ENCODE measurements around the gene SCNN1B.

DNA sequence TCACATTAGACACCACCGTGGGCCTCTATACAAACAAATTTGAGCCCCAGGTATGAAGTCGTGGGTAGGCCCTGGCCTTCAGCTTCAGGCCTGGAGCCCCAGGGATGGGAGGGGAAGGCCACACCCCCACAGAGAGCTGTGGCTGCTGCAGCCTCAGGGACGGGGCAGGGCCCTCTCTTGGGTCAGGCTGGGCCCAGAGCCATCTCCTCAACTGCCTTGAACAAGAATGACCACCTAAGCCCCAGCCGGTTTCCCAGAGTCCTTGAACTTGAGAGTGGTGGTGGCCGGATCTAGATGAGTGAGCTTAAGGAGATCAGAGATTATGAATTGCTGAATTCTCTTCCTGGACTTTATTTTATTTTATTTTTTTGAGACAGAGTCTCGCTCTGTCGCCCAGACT lies 18.6 kb downstream of the SCNN1B start:
- TF ChIP-seq POLR2A (IDR thresholded peaks at IDR 0.05) (no peak), POLR2AphosphoS5 (IDR thresholded peaks at IDR 0.05) (no peak), EP300 (IDR thresholded peaks at IDR 0.05; ENCODE audit: low read depth) (no peak)
- TF ChIP-seq, protein P1, sequence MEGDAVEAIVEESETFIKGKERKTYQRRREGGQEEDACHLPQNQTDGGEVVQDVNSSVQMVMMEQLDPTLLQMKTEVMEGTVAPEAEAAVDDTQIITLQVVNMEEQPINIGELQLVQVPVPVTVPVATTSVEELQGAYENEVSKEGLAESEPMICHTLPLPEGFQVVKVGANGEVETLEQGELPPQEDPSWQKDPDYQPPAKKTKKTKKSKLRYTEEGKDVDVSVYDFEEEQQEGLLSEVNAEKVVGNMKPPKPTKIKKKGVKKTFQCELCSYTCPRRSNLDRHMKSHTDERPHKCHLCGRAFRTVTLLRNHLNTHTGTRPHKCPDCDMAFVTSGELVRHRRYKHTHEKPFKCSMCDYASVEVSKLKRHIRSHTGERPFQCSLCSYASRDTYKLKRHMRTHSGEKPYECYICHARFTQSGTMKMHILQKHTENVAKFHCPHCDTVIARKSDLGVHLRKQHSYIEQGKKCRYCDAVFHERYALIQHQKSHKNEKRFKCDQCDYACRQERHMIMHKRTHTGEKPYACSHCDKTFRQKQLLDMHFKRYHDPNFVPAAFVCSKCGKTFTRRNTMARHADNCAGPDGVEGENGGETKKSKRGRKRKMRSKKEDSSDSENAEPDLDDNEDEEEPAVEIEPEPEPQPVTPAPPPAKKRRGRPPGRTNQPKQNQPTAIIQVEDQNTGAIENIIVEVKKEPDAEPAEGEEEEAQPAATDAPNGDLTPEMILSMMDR (IDR thresholded peaks at IDR 0.05), result no peak
